Hippocampal formation (tissue), 2 donors: ENCODE results near the gene KRTAP5-8.
"Not testable (repeated sequence)": the region's sequence is repeated elsewhere in the genome, so short reads cannot be mapped to it uniquely, and the experiment has no call there.

ENCODE experiments used
- DNase-seq, 2 donors: peaks; one replicate each; lab custom pipeline; 2025; lab: John Stamatoyannopoulos, UW

Gene KRTAP5-8

DNA sequence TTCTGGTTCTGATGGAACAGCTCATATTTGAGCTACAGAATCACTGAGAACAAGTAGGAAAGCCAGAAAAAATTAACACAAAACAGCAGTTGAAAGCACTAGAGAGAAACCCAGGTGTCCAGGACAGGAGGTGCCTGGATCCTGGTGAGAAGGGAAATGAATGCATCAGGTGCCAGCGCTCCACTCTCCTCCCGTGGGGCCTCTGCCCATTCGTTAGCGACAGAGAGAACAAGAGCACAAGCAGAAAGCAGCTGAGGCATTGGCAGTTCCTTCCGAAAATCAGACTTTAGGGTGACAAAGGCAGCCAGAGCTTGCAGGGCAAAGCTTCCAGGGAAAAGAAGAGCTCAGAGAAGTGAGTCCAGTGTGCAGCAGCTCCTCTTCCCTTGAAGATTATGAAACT, 30.7 kb upstream of the KRTAP5-8 start:
- no peak for DNase-seq

DNA sequence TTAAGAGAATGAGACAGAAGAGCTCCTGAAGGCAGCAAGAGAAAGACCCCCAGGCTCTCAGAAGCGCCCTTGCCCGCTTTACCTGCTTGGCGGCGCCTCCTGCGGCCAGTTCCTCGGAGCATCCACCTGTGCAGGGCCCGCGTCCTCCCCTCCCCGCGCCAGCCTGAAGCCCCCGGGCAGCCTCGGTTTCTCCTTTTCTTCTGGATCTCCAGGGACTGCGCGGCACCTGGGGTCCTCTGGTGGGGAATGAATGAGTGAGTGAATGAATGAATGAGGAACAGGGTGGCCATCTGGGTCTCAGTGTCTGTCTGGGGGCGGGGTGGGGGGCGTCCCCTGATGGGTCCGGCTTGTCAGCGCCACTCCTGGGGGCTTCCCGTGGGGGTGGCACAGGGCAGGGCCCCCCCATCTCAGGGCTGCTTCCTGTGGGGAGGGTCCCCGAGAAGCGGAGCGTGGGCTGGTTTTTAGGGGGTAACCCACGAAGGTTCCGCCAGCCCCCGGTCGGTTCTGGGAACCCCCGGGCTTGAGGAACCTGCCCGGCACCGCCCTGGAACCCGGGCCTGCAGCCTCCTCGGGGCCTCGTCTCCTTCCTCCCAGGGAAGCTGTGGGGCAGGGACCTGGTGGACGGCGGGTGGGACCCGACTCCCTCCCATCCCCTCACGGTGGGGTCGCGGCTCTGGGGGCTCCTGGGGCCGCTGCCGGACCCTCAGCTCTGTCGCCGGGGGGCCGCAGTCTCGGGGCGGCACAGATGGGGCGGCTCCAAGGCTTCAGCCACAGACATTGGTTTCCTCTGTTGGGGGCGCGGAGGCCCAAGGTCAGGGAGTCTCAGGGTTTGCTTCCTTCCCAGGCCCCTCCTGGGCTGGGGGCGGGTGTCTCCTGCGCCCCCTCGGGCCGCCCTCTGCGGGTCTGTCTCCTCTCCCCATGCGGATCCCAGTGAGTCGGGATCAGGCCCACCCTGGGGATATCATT, 19.0 kb upstream of the KRTAP5-8 start:
- DNase-seq = no peak

DNA sequence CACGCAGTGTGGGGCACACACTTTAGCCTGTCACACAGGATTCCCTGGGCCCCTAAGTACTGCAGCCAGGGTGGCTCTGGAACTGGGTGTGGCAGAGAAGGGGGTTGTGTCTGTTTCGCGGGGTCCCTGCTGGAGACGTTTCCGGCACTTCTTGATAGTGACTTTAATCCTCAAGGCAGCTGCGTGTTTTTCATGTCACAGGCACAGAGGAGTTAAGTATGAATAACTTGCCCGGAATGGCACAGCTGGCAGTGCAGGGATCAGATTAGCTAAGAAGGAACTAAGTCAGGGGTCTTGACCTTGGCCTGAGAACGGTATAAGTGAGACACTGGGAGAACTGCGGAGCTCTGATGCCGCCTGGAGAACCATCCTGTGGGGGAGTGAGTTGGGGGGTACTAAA, 18.3 kb upstream of the KRTAP5-8 start:
- DNase-seq = no peak

DNA sequence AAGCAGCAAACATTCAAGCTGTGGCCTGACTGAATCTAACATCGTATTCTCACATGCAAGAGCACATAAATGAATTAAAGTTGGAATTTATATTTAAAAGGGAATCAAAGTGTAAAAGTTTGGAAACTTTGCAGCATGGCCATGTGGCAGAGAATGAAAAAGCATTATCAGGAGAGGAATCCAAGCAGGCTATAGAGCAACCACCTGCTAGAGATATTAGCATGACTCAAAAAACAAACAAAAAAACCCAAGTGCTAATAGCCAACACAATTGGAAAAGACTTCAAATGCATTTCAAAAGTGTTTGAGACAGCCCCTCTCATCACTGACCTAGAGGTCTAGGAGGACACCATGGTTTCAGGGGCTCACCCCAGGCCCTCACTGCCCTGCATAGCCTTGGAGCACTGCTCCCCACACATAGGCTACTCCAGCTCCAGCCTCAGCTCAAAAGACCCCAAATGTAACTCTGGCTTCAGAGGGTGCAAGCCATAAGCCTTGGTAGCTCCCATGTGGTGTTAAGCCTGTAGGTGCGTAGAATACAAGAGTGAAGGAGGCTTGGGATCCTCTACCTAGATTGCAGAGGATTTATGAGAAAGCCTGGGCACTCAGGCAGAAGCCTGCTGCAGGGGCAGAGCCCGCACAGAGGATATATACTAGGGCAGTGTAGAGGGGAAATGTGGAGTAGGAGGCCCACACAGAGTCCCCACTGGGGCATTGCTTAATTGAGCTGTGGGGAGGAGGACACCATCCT, 12.5 kb upstream of the KRTAP5-8 start:
- DNase-seq = no peak

DNA sequence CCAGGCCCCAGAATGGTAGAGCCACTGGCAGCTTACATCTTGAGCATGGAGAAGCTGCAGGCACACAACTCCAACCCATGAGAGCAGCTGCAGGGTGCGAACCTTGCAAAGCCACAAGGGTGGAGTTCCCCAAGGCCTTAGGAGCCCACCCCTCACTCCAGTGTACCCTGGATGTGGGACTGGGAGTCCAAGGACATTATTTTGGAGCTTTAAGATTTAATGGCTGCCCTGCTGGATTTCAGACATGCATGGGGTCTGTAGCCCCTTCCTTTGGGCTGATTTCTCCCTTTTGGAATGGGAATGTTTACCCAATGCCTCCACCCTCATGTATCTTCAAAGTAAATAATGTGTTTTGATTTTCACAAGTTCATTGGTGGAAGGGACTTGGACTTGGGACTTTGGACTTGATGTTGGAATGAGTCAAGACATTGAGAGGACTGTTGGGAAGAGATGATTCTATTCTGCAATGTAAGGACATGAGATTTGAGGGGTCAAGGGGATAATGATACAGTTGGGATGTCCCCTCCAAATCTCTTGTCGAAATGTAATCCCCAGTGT, 11.8 kb upstream of the KRTAP5-8 start:
- DNase-seq = no peak

GRCh38 chr11:71526796-71527575, 10.8 kb upstream of the KRTAP5-8 start, which contains the start of gene KRTAP5-7:
TSS of gene KRTAP5-7 (plus strand) at chr11:71527267. CDS start at chr11:71527301, 34 bp downstream.
- DNase-seq = not testable (repeated sequence)

GRCh38 chr11:71527576-71528210, 10.1 kb upstream of the KRTAP5-8 start:
- DNase-seq = no peak

- DNase-seq = no peak
Observed at GRCh38 chr11:71530602-71531001, 7.2 kb upstream of the KRTAP5-8 start.

GRCh38 chr11:71532036-71532610, 5.7 kb upstream of the KRTAP5-8 start:
- DNase-seq = no peak

DNA sequence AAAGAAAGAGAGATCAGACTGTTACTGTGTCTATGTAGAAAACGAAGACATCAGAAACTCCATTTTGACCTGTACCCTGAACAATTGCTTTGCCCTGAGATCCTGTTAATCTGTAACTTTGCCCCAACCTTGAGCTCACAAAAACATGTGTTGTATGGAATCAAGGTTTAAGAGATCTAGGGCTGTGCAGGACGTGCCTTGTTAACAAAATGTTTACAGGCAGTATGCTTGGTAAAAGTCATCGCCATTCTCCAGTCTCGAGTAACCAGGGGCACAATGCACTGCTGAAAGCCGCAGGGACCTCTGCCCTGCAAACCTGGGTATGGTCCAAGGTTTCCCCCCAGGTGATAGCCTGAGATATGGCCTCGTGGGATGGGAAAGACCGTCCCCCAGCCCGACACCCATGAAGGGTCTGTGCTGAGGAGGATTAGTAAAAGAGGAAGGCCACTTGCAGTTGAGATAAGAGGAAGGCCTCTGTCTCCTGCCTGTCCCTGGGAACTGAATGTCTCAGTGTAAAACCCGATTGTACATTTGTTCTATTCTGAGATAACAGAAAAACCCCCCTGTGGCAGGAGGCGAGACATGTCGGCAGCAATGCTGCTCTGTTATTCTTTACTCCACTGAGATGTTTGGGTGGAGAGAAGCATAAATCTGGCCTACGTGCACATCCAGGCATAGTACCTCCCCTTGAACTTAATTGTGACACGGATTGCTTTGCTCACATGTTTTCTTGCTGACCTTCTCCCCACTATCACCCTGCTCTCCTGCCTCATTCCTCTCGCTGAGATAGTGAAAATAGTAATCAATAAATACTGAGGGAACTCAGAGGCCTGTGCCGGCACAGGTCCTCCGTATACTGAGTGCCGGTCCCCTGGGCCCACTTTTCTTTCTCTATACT, 2.9 kb upstream of the KRTAP5-8 start:
- DNase-seq = not testable (repeated sequence)

DNA sequence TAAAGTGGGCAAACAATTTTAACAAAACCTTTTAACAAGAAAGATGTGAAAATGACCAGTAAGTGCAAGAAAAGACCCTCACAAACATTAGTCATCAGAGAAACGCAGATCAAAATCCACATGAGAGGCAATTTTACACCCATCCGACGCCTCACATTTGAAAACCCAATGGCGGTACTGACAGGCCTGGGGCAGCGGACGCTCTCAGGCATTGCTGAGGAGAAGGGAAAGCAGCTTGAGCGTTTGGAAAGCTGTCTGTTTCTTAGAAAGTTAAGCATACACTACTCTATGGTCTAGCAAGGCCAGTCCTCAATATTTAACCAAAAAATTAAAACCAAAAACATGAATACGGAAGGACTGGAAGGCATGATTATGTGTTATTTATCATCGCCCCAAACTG, 2.0 kb upstream of the KRTAP5-8 start:
- no peak for DNase-seq

GRCh38 chr11:71537537-71537936, 288 bp upstream of the KRTAP5-8 start:
- no peak for DNase-seq

DNA sequence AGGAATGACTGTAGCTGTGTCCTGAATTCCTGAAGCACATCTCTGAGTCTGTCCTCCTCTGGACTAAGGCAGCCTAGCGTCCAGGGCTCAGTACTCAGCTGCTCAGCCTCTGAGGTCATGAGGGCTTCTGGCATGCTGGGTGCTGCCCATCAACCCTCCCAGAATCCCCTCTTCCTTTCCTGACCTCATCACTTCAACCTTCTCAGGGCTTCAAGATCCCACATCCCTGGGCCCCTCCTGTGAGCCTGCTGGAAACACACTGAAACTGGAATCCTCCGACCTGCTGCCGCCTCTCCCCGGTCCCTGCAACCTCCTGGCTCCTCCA, 803 bp downstream of the KRTAP5-8 start:
- no peak for DNase-seq

- no peak for DNase-seq
Observed at GRCh38 chr11:71539017-71539416, 1.2 kb downstream of the KRTAP5-8 start.

GRCh38 chr11:71539971-71540370, 2.1 kb downstream of the KRTAP5-8 start:
- not testable (repeated sequence) for DNase-seq

GRCh38 chr11:71540521-71541304, 2.9 kb downstream of the KRTAP5-8 start:
- not testable (repeated sequence) for DNase-seq

GRCh38 chr11:71542382-71542781, 4.6 kb downstream of the KRTAP5-8 start:
- DNase-seq = no peak

DNA sequence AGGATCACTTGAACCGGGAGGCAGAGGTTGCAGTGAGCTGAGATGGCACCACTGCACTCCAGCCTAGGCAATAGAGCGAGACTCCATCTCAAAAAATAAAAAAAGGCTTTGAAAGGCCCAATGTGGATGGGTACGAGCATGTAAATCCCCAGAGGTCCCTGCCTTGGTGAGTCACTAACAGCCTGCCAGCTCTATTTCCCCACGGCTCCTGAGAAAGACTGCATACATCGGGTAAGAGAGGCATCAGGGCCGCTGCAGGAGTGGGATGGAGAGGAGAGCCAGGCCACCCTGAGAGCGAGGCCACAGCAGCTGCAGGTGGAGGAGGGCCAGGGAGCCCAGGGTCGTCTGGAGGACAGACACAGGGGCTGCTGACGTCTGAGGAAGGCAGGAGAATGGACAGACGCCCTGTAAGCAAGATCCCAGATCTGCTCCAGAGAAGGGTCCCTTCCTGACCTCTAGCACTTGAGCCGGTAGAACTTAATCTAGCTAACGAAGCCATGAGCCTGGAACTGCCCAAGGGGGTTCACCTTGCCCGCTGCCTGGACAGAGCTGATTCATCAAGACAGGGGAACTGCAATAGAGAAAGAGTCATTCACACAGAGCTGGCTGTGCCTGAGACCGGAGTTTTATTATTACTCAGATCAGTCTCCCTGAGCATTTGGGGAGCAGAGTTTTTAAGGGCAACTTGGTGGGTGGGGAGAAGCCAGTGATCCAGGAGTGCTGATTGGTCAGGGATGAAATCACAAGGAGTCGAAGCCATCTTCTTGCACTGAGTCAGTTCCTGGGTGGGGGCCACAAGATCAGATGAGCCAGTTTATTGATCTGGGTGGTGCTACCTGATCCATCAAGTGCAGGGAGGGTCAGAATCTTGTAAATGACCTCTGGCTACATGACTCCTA, 5.3 kb downstream of the KRTAP5-8 start:
- no peak for DNase-seq
